Measurements from ENCODE around the gene RABGAP1L. TPM values are rescaled to one million over a fixed set of nuclear protein-coding genes. Genes with fewer than 3 reads are reported as not detected.
"Not testable (repeated sequence)": the region's sequence is repeated elsewhere in the genome, so short reads cannot be mapped to it uniquely, and the experiment has no call there.

Gene RABGAP1L
- polyA plus RNA-seq, 1 donor: 28.0 TPM

DNA sequence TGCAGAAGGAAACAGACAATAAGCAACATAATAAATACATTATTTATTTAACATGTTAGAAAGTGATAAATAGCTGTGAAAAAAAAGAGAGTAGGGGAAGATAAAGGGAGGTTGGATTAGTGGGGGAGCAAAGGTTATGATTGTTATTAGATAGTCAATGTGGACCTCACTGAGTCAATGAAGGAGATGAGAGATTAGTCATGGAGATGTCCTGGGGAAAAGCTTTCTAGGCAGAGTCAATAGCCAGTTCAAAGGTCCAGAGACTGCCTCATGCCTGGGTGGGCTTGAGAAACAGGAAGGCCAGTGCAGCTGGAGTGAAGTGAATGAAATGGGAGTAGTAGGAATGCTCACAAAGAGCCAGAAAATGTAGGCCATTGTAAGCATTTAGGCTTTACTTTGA is 653.3 kb downstream of the RABGAP1L start:
- DNase-seq: no peak

DNA sequence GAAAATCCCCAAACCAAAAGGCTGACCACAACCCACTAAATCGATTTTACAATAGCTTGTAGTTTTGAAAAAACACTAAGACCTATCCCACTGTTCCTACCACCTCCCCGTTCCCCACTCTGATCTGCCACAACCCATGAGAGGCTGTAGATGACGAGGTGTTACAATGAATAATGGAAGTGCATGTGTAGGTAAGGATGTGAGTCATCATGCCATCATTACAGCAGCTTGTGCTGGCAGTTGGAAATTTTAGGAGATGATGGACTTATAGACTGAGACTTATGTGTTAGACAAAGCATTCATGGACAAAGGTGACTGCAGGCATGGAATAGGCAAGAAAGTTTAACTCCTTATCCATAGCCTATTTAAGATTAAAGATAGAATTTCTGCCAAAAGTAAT is 655.7 kb downstream of the RABGAP1L start:
- no peak for DNase-seq

DNA sequence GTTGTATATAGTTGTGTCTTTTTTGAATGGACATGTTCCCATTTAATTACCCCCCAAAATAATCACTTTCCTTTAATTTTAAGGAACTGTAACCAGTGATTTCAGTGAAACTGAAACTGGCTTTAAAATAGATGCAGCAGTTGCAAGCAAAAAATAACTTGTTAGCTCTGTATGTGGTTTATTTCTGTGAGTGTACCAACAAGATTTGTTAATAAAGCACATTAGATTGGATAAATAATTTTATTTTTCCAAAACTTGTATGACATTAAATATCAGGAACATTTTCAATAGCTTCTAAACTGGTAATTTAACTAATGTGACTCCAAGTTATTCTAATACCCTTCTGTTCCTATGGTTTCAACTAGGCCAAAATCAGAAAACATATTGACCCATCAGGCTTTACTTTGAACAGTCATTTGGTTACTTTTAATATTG is 656.2 kb downstream of the RABGAP1L start:
- DNase-seq: no peak

DNA sequence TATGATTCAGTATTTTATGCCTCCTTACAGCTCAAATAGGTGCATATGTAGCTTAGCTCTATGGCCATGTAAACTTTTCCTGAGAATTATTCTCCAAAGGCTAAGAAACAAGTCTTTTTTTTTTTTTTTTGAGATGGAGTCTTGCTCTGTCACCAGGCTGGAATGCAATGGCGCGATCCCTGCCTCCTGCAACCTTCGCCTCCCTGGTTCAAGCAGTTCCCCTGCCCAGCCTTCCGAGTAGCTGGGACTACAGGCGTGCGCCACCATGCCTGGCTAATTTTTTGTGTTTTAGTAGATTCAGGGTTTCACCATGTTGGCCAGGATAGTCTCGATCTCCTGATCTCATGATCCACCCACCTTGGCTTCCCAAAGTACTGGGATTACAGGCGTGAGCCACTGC is 657.3 kb downstream of the RABGAP1L start:
- DNase-seq: not testable (repeated sequence)

DNA sequence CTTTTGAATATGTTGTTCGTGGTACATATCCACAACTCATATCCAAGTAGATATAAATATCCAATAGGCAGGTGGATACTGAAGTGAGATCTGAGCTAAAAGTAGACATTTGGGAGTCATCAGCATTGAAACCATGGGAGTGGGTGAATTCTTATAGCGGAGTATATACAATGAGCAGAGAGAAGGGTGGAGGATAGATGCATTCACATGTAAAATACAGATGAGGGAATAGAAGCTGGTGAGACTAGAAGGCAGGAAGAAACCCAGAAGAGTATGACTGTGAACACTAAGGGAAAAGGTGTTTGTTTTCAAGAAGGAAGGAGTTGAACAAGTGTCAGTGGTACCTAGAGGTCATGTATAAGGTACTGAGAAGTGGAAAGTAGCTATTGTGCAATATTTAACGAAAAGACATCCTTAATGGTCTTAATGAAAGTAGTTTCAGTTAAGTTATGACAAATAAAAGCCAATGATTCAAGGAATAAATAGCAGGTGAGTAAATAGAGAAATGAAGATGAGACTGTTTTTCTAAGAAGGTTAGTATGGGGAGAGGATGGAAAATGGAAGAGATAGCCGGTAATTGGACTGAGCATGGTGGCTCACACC is 658.8 kb downstream of the RABGAP1L start:
- no peak for DNase-seq

DNA sequence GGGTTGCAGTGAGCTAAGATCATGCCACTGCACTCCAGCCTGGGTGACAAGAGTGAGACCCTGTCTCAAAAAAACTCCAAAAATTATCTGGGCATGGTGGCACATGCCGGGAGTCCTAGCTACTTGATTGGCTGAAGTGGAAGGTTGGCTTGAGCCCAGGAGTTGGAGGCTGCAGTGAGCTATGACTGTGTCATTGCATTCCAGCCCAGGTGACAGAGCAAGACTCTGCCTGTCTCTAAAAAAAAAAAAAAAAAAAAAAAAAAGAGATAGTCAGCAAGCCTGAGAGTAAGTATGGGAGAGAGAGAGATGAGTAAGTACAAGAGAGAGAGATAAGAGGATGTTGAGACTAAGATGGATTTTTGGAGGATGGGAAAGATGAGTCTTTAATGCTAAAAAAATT is 659.6 kb downstream of the RABGAP1L start:
- no peak for DNase-seq

DNA sequence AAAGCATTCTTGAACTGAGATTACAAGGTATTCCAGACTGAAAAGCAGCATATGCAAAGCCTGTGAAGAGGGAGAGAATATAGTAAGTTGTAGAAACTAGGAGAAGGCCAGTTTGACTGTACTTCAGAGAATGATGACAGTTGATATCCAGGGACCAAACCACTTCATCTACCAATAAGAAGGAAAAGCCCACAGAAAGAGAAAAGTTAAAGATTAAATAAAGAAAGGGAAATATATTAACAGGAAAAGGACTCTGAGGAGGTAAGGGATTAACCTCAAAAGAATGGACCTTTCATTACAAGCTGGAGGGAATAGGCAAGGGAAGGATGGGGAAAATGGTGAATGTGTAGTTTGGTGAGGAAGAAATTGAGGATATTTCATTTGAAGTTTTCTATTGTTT is 660.3 kb downstream of the RABGAP1L start:
- DNase-seq: no peak

DNA sequence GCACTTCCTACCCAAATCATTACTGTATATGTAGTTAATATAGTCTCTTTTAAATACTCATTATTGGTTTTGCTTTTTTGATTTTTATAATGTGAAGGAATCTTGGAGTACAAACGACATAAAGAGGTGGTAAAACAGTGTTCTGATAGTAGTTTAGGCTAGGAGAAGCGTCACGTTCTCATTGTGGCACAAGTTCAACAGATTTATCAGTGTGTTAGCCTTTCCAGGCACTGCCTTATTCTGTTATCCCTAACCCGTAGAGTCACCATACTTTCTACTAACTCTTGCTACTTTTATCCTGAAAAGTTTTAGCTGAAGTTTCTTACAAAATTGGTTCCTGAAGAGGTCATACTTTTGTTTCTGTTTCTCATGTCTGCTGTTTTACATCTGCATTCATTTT is 665.8 kb downstream of the RABGAP1L start:
- DNase-seq: no peak

DNA sequence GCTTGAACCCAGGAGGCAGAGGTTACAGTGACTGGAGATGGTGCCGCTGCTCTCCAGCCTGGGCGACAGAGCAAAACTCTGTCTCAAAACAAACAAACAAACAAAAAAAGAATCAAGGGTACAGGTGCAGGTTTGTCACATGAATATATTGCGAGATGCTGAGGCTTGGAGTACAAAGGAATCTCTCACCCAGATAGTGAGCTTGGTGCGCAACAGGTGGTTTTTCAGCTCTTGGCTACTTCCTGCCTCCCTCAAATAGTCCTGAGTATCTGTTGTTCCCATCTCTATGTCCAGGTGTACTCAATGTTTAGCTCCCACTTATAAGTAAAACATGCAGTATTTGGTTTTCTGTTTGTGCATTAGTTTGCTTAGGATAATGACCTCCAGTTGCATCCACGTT is 666.5 kb downstream of the RABGAP1L start:
- DNase-seq: no peak

DNA sequence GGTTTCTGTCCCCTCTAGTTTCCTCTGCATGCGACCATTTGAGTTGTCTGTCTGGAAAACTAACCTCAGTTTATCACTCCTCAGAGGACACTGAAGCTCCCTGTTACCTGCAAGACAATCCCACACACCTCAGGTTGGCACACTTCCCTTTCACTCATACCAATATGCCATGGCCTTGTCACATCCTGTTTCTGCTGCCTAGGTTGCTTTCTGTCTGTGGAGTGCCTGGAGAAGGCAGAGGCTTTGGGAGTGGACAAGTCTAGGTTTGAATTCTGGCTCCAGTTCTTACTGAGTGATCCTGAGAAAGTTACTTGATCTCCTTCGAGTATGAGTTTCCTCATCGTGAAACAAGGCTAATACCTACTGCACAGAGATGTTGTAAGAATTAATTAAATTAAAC is 668.9 kb downstream of the RABGAP1L start:
- no peak for DNase-seq

DNA sequence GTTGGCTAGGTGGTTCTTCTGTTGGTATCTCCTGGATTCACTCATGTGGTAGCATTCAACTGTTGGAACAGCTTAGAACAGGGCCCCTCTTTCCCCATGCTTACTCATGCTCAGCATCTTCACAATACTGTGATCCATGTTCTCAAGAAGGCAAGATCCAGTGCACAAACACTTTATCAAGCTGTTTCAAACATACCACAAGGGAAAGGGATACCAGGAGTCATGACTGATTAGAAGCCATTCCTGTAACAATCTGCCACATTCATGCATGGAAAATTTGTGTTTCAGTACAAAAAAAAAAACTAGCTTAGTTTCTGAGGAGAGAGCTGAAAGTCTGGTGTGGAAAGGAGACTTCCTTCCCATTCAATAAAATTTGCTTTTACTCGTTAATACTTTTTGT is 670.7 kb downstream of the RABGAP1L start:
- DNase-seq: no peak

DNA sequence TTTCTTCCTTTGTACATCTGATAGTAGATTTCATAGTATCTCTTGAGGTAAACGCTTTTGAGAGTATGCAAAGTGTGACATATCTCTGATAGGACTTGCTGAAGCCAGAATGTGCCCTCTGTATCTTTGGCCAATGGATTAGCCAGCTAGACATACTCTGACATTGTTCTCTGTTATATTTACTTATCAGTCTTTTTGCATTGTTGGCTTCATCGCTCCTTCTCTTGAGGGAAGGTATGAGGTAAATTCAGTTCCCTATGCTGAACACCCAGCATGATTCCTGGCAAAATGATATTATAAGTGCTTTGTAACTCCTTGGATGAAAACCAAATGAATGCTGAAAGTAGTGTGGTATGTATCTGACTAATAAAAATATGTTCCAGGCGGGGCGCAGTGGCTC is 677.2 kb downstream of the RABGAP1L start:
- DNase-seq: no peak

DNA sequence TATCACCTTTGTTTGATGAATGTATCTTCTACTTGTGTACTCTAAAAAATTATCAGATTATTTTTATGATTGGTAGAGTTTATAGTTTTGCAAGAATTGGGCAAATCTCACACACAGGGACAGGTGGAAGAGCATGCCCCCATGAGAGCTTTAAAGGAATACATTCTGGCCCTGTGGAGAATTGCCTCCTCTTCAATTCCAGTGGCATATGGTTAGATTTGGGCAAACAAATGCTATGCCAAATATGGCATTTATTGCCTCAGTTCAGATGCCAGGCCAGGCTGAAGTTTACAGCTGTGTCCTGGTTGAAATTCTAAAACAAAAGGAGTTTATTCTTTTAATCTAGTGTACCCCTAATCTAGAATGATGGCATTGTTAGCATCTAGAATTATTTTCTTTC is 678.1 kb downstream of the RABGAP1L start:
- DNase-seq: no peak

DNA sequence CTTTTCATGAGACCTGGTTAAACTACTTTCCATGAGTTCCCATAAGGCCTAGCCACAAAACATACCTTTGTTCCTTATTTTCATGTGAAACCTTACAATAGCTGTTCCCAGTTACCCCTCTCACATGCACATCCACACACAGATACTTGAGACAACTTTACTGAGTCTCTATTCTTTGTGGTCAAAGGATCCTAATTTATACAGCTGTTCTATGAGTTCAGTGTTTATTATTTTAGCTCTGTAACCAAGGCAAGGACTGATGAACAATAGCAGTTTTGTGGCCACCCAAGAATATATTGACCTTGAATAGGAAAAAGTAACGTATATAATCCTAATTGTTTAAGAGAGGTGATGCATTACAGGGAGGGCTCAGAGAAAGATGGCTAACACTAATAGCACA is 679.9 kb downstream of the RABGAP1L start:
- DNase-seq: no peak

DNA sequence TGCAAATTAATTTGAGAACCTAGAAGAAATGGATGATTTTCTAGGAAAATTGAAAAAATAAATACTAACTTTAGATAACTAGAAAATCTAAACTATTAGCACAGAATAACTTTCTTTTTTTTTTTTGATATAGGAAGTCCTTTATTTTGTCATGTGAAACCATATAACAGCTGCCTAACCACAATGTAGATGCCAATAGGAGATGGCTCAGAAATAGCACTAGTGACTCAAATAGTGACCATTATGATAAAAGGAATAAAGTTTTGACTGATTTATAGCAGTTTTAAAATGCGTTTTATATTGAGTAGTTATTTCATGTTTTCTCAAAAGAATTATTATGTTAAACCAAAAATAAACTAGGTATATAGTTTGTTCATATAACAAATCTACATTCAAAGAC is 682.4 kb downstream of the RABGAP1L start:
- no peak for DNase-seq

DNA sequence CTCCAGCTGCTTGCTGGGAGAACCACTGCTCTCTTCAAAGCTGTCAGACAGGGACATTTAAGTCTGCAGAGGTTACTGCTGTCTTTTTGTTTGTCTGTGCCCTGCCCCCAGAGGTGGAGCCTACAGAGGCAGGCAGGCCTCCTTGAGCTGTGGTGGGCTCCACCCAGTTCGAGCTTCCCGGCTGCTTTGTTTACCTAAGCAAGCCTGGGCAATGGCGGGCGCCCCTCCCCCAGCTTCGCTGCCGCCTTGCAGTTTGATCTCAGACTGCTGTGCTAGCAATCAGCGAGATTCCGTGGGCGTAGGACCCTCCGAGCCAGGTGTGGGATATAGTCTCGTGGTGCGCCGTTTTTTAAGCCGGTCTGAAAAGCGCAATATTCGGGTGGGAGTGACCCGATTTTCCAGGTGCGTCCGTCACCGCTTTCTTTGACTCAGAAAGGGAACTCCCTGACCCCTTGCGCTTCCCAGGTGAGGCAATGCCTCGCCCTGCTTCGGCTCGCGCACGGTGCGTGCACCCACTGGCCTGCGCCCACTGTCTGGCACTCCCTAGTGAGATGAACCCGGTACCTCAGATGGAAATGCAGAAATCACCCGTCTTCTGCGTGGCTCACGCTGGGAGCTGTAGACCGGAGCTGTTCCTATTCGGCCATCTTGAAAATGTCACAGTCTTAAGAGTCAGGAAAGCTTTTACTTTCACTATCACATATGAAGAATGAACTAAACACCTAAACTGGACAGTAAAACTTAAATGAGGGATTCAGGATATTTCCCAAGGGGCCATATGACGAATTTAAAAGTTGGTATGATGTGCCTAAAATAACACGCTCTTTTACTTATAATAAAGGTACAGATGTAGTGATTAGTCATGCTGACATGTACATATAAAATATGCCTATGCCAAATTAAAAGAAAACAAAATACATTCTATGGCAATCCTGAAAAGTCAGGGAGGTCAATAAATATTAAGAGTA is 689.6 kb downstream of the RABGAP1L start:
- not testable (repeated sequence) for DNase-seq

DNA sequence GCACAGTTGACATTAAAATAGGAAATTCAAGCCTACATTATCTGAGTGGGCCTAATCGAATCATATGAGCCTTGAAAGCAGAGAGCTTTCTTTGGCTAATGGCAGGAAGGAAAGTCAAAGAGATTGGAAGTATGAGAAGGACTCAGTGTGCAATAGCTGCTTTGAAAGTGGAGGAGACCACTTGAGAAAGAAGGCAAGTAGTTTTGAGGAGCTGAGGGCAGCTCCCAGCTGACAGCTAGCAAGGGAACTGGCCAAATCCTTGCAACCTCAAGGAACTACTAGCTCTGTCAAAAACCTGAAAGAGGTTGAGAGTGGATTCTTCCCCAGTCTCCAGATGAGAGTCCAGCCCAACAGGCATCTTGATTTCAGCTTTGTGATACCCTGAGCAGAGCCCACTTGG is 691.4 kb downstream of the RABGAP1L start:
- DNase-seq: no peak

DNA sequence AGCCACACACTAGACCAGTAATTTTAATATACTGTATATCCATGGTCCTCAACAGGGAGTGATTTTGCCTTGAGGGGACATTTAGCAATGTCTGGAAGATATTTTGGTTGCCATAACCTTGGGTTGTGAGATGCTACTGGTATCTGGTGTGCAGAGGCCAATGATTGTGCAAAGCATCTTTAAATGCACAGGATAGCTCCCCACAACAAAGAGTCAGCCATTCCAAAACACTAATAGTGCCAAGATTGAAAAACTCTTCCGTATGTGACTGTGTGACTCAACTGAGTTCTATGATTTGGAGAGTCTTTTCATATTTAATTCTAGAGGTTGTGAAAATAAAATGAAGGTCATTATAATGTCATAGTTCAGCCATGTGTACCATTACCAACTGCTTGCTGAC is 699.0 kb downstream of the RABGAP1L start:
- DNase-seq: no peak

DNA sequence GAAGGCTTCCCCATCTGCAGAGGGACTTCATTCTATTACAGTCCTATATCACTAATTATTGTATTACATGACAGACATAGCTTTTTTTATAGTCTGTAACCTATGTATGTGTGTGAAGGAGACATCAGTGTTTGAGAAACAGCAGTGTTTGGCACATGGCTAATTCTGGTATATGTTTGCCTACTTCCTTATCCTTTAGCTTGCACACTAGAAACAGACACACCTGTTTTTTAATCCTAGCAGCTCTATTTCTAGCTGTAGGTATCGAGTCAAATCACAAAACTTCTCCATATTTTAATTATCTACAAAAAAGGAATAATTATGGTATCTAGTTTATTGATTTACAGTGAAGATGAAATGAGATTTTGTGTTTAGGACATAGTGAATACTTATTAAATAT is 711.0 kb downstream of the RABGAP1L start:
- DNase-seq: no peak

DNA sequence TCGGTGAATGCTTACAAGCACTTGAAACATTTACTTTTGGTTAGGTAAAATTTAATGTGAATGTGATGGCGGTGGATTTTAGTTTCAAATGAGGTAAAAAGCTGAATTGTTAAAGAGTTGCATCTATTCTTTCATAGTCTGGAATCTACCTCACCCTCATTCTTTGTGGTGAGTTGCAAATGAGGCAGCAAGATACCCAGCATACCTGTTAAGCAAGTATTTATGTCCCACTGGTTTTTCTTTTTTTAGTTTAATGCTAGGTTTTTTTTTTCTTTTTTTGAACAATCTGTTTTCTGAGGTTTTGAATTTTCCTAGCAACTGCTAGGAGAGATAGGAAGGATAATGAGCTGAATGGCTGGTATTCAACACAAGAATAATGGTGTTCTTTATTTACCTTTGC is 712.6 kb downstream of the RABGAP1L start:
- DNase-seq: no peak

DNA sequence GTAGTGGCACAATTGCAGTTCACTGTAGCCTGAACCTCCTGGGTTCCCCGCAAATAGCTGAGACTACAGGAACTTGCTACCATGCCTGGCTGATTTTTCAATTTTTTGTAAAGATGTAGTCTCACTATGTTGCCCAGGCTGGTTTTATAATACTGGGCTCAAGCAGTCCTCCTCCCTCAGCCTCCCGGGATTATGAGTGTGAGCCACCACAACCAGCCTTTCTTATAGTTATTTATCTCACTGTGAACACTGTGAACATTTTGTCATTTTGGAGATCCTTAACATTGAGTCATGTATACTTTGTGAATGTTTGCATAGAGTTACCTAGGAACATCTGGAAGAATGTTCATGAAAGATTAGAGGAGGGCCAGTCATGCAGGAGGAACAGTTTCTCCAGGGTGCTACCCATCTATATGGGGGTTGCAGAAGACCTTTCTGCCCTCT is 713.3 kb downstream of the RABGAP1L start:
- DNase-seq: no peak

DNA sequence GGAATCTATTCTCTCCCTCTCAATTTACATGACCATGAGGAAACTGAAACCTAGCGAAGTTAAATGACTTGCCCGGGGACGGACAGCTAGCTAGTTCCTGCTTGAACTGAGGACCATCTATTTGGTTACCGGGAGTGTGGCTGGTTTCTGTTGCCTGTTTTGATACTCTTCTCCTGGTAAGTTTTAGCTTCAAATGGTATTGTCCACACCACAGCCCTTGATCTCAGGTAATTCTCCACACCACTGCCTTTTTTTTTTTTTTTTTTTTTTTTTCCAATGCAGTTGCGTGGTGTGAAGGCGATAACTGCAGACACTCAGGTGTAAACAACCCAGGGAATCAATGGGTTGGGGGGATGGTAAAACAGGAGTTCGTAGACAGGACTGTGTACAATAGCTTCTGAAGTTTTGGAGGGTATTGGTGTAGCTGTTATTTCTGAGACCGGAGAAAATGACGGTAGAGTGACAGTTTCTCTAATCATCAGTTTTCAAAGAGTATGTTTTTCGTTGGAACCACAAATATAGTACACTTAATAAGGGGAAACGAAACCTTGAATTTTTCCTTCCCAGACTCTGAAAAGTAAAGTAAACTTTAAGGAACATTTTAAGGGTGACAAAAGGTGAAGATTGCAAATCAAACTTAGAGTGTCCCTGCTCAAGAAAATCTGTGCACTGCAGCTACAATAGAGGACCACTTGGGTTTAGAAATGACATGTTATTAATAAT is 715.2 kb downstream of the RABGAP1L start:
- no peak for DNase-seq

DNA sequence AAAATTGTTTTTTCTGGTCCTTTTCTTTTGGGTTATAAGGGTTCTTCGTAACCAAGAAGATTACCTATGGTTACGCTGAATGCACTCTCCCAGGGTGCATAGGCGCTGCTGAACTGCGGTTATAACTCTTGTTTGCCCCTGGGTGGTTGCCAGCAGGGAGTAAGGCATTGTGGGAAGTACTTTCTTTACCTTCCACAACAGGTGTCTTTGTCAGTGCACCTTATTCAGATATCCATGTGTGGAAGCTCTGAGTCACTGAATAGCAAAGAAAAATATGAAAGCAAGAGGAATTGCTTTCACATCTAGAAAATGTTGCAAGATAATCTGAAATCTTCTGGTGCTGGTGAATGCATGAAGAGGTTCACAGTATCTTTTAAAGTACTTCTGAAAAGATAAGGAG is 716.0 kb downstream of the RABGAP1L start:
- DNase-seq: no peak

All from left kidney (tissue), 2 donors.